ENCODE measurements around the gene RAX2. TPM values are rescaled to one million over a fixed set of nuclear protein-coding genes. Genes with fewer than 3 reads are reported as not detected.
A peak's percentile ranks its signal among the peaks of the same experiment; 100 is the strongest.

Gene RAX2
- total and polyA plus RNA-seq, 2 of the 13 experiments (the other 11 are each of a cell fraction or from before 2014, with no cell fraction given) = not detected

DNA sequence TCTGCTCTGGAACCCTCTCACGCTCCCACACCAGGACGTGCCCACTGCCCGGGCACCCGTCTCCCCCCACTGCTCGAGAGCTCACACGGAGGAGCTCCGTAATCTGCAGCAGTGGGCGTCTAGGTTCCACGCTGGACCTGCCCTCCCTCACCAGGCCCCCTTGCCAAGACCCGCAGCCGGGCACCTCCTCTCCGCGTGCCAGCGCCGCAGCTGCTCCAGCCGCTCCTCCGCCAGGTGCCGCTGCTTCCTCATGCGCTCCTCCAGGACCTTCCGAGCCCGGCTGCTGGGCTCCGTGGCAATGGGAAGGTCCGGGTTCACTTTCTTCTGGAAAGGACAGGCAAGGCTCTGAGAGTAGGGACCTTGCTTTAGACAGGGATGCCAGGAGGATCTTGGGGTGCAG, 49.1 kb upstream of the RAX2 start:
- FAIRE-seq = no peak
- TF ChIP-seq NCOA5 (CRISPR knock-in tag; IDR thresholded peaks at IDR 0.05) = no peak
- no peak for TF ChIP-seq ZNF672 (CRISPR knock-in tag; IDR thresholded peaks at IDR 0.05)
- TF ChIP-seq, protein P1, sequence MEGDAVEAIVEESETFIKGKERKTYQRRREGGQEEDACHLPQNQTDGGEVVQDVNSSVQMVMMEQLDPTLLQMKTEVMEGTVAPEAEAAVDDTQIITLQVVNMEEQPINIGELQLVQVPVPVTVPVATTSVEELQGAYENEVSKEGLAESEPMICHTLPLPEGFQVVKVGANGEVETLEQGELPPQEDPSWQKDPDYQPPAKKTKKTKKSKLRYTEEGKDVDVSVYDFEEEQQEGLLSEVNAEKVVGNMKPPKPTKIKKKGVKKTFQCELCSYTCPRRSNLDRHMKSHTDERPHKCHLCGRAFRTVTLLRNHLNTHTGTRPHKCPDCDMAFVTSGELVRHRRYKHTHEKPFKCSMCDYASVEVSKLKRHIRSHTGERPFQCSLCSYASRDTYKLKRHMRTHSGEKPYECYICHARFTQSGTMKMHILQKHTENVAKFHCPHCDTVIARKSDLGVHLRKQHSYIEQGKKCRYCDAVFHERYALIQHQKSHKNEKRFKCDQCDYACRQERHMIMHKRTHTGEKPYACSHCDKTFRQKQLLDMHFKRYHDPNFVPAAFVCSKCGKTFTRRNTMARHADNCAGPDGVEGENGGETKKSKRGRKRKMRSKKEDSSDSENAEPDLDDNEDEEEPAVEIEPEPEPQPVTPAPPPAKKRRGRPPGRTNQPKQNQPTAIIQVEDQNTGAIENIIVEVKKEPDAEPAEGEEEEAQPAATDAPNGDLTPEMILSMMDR (CRISPR knock-in tag; IDR thresholded peaks at IDR 0.05) = peak; percentile 20; the same call in 1 of the 2 replicates
- TF ChIP-seq ZBTB38 (CRISPR knock-in tag; IDR thresholded peaks at IDR 0.05) = no peak
- TF ChIP-seq ZSCAN9 (CRISPR knock-in tag; IDR thresholded peaks at IDR 0.05; ENCODE audit: borderline replicate concordance) = no peak
- TF ChIP-seq, protein P2, sequence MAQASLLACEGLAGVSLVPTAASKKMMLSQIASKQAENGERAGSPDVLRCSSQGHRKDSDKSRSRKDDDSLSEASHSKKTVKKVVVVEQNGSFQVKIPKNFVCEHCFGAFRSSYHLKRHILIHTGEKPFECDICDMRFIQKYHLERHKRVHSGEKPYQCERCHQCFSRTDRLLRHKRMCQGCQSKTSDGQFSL (CRISPR knock-in tag; IDR thresholded peaks at IDR 0.05) = no peak
- no peak for TF ChIP-seq REL (CRISPR knock-in tag; conservative IDR thresholded peaks at IDR 0.05)
- TF ChIP-seq NFE2L1 (CRISPR knock-in tag; IDR thresholded peaks at IDR 0.05; ENCODE audit: borderline replicate concordance) = no peak
- TF ChIP-seq MXD4 (CRISPR knock-in tag; IDR thresholded peaks at IDR 0.05) = no peak
- TF ChIP-seq, protein P3, sequence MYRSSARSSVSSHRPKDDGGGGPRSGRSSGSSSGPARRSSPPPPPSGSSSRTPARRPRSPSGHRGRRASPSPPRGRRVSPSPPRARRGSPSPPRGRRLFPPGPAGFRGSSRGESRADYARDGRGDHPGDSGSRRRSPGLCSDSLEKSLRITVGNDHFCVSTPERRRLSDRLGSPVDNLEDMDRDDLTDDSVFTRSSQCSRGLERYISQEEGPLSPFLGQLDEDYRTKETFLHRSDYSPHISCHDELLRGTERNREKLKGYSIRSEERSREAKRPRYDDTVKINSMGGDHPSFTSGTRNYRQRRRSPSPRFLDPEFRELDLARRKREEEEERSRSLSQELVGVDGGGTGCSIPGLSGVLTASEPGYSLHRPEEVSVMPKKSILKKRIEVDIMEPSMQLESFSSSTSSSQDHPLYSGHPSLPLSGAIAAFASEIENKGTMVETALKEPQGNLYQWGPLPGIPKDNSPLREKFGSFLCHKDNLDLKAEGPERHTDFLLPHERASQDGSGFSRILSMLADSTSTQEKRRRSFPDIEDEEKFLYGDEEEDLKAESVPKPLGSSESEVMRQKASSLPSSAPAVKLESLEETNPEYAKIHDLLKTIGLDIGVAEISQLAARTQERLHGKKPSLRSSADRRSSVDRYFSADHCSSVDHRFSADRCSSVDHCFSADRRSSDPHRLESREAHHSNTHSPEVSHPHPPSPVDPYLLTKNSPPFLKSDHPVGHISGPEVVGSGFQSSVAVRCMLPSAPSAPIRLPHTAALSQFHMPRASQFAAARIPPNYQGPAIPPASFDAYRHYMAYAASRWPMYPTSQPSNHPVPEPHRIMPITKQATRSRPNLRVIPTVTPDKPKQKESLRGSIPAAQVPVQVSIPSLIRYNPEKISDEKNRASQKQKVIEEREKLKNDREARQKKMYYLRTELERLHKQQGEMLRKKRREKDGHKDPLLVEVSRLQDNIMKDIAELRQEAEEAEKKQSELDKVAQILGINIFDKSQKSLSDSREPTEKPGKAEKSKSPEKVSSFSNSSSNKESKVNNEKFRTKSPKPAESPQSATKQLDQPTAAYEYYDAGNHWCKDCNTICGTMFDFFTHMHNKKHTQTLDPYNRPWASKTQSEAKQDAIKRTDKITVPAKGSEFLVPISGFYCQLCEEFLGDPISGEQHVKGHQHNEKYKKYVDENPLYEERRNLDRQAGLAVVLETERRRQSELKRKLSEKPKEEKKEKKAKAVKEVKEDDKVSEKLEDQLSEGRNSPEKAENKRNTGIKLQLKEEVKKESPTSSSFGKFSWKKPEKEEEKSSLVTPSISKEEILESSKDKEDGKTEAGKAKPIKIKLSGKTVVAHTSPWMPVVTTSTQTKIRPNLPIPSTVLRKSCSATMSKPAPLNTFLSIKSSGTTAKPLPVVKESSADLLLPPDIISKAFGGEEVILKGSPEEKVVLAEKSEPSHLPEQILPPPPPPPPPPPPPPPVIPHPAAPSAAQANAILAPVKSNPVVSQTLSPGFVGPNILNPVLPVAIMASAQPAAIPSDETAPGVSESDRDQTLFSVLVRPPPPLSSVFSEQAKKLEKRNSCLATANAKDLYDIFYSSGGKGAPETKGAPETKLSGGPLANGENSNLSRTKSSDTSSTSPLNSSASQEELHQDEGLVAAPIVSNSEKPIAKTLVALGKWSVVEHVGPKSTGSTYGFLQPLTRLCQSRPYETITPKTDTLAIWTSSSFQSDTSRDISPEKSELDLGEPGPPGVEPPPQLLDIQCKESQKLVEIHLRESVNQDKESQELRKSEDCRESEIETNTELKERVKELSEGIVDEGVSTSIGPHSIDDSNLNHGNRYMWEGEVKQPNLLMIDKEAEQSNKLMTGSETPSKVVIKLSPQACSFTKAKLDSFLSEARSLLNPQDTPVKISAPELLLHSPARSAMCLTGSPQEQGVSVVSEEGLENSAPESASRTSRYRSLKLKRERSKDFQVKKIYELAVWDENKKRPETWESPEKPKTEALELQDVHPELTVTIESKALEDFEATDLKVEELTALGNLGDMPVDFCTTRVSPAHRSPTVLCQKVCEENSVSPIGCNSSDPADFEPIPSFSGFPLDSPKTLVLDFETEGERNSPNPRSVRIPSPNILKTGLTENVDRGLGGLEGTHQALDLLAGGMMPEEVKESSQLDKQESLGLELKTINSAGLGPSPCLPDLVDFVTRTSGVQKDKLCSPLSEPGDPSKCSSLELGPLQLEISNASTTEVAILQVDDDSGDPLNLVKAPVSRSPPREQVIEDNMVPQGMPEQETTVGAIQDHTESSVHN (CRISPR knock-in tag; IDR thresholded peaks at IDR 0.05) = no peak
- TF ChIP-seq, protein P4, sequence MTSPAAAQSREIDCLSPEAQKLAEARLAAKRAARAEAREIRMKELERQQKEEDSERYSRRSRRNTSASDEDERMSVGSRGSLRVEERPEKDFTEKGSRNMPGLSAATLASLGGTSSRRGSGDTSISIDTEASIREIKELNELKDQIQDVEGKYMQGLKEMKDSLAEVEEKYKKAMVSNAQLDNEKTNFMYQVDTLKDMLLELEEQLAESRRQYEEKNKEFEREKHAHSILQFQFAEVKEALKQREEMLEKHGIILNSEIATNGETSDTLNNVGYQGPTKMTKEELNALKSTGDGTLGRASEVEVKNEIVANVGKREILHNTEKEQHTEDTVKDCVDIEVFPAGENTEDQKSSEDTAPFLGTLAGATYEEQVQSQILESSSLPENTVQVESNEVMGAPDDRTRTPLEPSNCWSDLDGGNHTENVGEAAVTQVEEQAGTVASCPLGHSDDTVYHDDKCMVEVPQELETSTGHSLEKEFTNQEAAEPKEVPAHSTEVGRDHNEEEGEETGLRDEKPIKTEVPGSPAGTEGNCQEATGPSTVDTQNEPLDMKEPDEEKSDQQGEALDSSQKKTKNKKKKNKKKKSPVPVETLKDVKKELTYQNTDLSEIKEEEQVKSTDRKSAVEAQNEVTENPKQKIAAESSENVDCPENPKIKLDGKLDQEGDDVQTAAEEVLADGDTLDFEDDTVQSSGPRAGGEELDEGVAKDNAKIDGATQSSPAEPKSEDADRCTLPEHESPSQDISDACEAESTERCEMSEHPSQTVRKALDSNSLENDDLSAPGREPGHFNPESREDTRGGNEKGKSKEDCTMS (CRISPR knock-in tag; conservative IDR thresholded peaks at IDR 0.05) = no peak
- TF ChIP-seq CHCHD3 (CRISPR knock-in tag; IDR thresholded peaks at IDR 0.05) = no peak
- TF ChIP-seq HNRNPL (IDR thresholded peaks at IDR 0.05; ENCODE audit: low read depth, low read length) = peak; percentile 60; the same call in 1 of the 2 replicates

More for the DNA sequence above, 49.1 kb upstream of the RAX2 start:
- no peaks in the 10 kb centered on the region for H3K36me3 ChIP-seq (replicated peaks in 1 of 2; ENCODE audit: control insufficient read depth in 1 of 2, insufficient read depth in 2 of 2, low read length in 2 of 2)
- H2AFZ ChIP-seq (ENCODE audit: low read length) = no peak overlapping the region
- no peak overlapping the region for H3K4me2 ChIP-seq (ENCODE audit: low read depth, low read length)
- no peaks in the 10 kb centered on the region for H4K20me1 ChIP-seq (ENCODE audit: insufficient read depth, low read length)
- no peak for ATAC-seq
- 90% methylated on average over 6 of the region's 23 CpGs for WGBS (ENCODE audit: low lambda C conversion rate)
- H3K9me3 ChIP-seq (ENCODE audit: low read length) = no peaks in the 10 kb centered on the region
- intact Hi-C loops (cut with micrococcal nuclease; ENCODE audit: unreplicated experiment) (no loop called here), in situ Hi-C loops (cut with HindIII; ENCODE audit: extremely low pct_ligation_motif_present, low pct_unique_long_range_greater_than_20kb) (no loop called here)
- ChIA-PET CTCF (ENCODE audit: low intra/inter-chr PET ratio, low total read pairs) (interaction anchor here (1.3 kb wide), 1 partner anchor 37 kb away, joined by 5 read pairs; no protein-coding TSS in a partner anchor), POLR2A (no interaction called here)
- H3K27ac ChIP-seq (ENCODE audit: extremely low read length, insufficient read depth, low read length) = no peak overlapping the region
- DNase-seq (ENCODE audit: low spot score) = no peak
- no peaks in the 10 kb centered on the region for H3K4me1 ChIP-seq (ENCODE audit: insufficient read depth, low read length)
- no peak overlapping the region for H3K4me3 ChIP-seq (replicated peaks in 1 of 3; ENCODE audit: insufficient read depth in 1 of 3, low read depth in 2 of 3, low read length in 3 of 3)
- BruUV-seq (replicated peaks) = no TSS peak
- peaks cover 13 to 68% of the 10 kb centered on the region in 2 experiments for H3K27me3 ChIP-seq (ENCODE audit: control insufficient read depth in 1 of 2, insufficient read depth in 2 of 2, low read length in 2 of 2)
- no peaks in the 10 kb centered on the region for H3K79me2 ChIP-seq (ENCODE audit: insufficient read depth, low read length)
- no peak overlapping the region for H3K9ac ChIP-seq (ENCODE audit: insufficient read depth, low read depth, low read length)
